HepG2 (cell line): ENCODE results near the gene IMPDH1. TPM values are rescaled to one million over a fixed set of nuclear protein-coding genes. Genes with fewer than 3 reads are reported as not detected.

Source experiments
- BATF2 ChIP-seq: sonication (generic); formaldehyde crosslinking; IDR thresholded peaks from 2 replicates; pipeline ENCODE4 v1.8.0; 2022; ENCODE audit warnings: mild to moderate bottlenecking, missing genetic modification reagents, moderate library complexity
- DDIT3 ChIP-seq: sonication (generic); formaldehyde crosslinking; IDR thresholded peaks from 2 replicates; pipeline ENCODE4 v1.4.0; 2020; ENCODE audit warnings: mild to moderate bottlenecking, missing genetic modification reagents
- DPF2 ChIP-seq: sonication (generic); formaldehyde crosslinking; IDR thresholded peaks from 2 replicates; pipeline ENCODE4 v1.4.0; 2020; ENCODE audit warnings: mild to moderate bottlenecking, low read depth, missing genetic modification reagents, borderline replicate concordance
- HOXA3 ChIP-seq: sonication (generic); formaldehyde crosslinking; IDR thresholded peaks from 2 replicates; pipeline ENCODE4 v1.5.0; 2020; ENCODE audit warnings: missing genetic modification reagents
- HOXD1 ChIP-seq: sonication (generic); formaldehyde crosslinking; IDR thresholded peaks from 2 replicates; pipeline ENCODE4 v1.5.0; 2020; ENCODE audit warnings: missing genetic modification reagents
- KDM1A ChIP-seq: IDR thresholded peaks from 2 replicates; pipeline ENCODE4 v1.6.1; 2016; ENCODE audit warnings: missing compliant biosample characterization
- KMT2A ChIP-seq: sonication (generic); formaldehyde crosslinking; IDR thresholded peaks from 2 replicates; pipeline ENCODE4 v1.4.0; 2020; ENCODE audit warnings: missing genetic modification reagents
- LCORL ChIP-seq, 2 experiments: fragments of 450-650 bp in 1 of 2; sonication (generic) in 1 of 2; formaldehyde crosslinking in 1 of 2; IDR thresholded peaks; 2 replicates each; pipeline versions ENCODE4 v1.5.0 to v1.6.1; 2017 to 2020; ENCODE audit warnings: antibody characterized with exemption in 1 of 2, missing genetic modification reagents in 1 of 2
- MAFG ChIP-seq: sonication (generic); formaldehyde crosslinking; IDR thresholded peaks from 2 replicates; pipeline ENCODE4 v1.5.1; 2020; ENCODE audit warnings: mild to moderate bottlenecking, missing genetic modification reagents
- NAIF1 ChIP-seq: sonication (generic); formaldehyde crosslinking; IDR thresholded peaks from 2 replicates; pipeline ENCODE4 v1.5.0; 2020; ENCODE audit warnings: mild to moderate bottlenecking, missing genetic modification reagents, borderline replicate concordance
- NFE2L2 ChIP-seq: fragments of 150-350 bp; IDR thresholded peaks from 2 replicates; pipeline ENCODE4 v1.6.1; 2014; ENCODE audit warnings: low read length
- NPAS2 ChIP-seq: sonication (generic); formaldehyde crosslinking; IDR thresholded peaks from 2 replicates; pipeline ENCODE4 v1.8.0; 2022; ENCODE audit warnings: mild to moderate bottlenecking, missing genetic modification reagents, borderline replicate concordance
- ONECUT2 ChIP-seq: sonication (generic); formaldehyde crosslinking; IDR thresholded peaks from 2 replicates; pipeline ENCODE4 v1.4.0; 2020; ENCODE audit warnings: missing genetic modification reagents
- PHF5A ChIP-seq: IDR thresholded peaks from one replicate; pipeline ENCODE4 v1.6.1; 2018; ENCODE audit warnings: low read depth, missing genetic modification reagents; ENCODE audit not compliant: unreplicated experiment
- POLR2AphosphoS2 ChIP-seq: IDR thresholded peaks from 2 replicates; pipeline ENCODE4 v1.6.1; 2011; ENCODE audit warnings: low read depth, low read length, improper control_type of control experiment
- PREB ChIP-seq: sonication (generic); formaldehyde crosslinking; IDR thresholded peaks from 2 replicates; pipeline ENCODE4 v1.4.0; 2020; ENCODE audit warnings: missing genetic modification reagents
- RAD21 ChIP-seq: fragments of 450-650 bp; formaldehyde crosslinking; IDR thresholded peaks from 2 replicates; pipeline ENCODE4 v1.5.0; 2020; ENCODE audit warnings: mild to moderate bottlenecking
- SKI ChIP-seq: fragments of 450-650 bp; IDR thresholded peaks from one replicate; pipeline ENCODE4 v1.6.1; 2018; ENCODE audit warnings: mild to moderate bottlenecking; ENCODE audit not compliant: partially characterized antibody
- SMAD3 ChIP-seq: sonication (generic); formaldehyde crosslinking; IDR thresholded peaks from 2 replicates; pipeline ENCODE4 v1.4.0; 2020; ENCODE audit warnings: missing genetic modification reagents
- TCF12 ChIP-seq, 2 experiments: fragments of 450-650 bp in 1 of 2; sonication (generic) in 1 of 2; formaldehyde crosslinking in 1 of 2; IDR thresholded peaks; 2 replicates each; pipeline versions ENCODE4 v1.6.1 to v1.8.0; 2017 to 2022; ENCODE audit warnings: antibody characterized with exemption in 1 of 2, mild to moderate bottlenecking in 1 of 2, missing genetic modification reagents in 1 of 2, moderate library complexity in 1 of 2
- TCF7 ChIP-seq: sonication (generic); IDR thresholded peaks from 2 replicates; pipeline ENCODE4 v1.6.1; 2016; ENCODE audit warnings: antibody characterized with exemption, low read depth
- ZBTB33 ChIP-seq: sonication (generic); formaldehyde crosslinking; IDR thresholded peaks from 2 replicates; pipeline ENCODE4 v1.4.0; 2020; ENCODE audit warnings: missing genetic modification reagents
- ZMYM3 ChIP-seq: sonication (generic); formaldehyde crosslinking; IDR thresholded peaks from 2 replicates; pipeline ENCODE4 v1.5.1; 2020; ENCODE audit warnings: mild to moderate bottlenecking, missing genetic modification reagents
- ZNF121 ChIP-seq: sonication (generic); formaldehyde crosslinking; IDR thresholded peaks from 2 replicates; pipeline ENCODE4 v1.5.0; 2020; ENCODE audit warnings: mild to moderate bottlenecking, missing genetic modification reagents
- ZNF556 ChIP-seq: sonication (generic); formaldehyde crosslinking; IDR thresholded peaks from 2 replicates; pipeline ENCODE4 v1.4.0; 2020; ENCODE audit warnings: mild to moderate bottlenecking, missing genetic modification reagents, borderline replicate concordance
- ZNF720 ChIP-seq: sonication (generic); formaldehyde crosslinking; IDR thresholded peaks from 2 replicates; pipeline ENCODE4 v1.4.0; 2020; ENCODE audit warnings: missing genetic modification reagents
- ZNF770 ChIP-seq: sonication (generic); formaldehyde crosslinking; IDR thresholded peaks from 2 replicates; pipeline ENCODE4 v1.5.0; 2020; ENCODE audit warnings: mild to moderate bottlenecking, missing genetic modification reagents
- polyA plus RNA-seq, 8 experiments: library from polyadenylated mRNA; depleted of rRNA in 3 of 8; stranded (reverse) in 7 of 8; unstranded in 1 of 8; fragments of >200 nt; fragmentation: Illumina TruSeq in 4 of 8; extraction: Trizol in 4 of 8; gene quantifications; 2 replicates each; pipeline versions ENCODE4 v1.2.1 to v1.2.3, GENCODE V29; 2011 to 2016; ENCODE audit warnings: low read depth in 4 of 8, missing spikeins in 1 of 8, mixed read lengths in 1 of 8; ENCODE audit not compliant: insufficient read depth in 1 of 8
- total RNA-seq, 5 experiments: library from RNA; depleted of rRNA; stranded (reverse); fragments of >200 nt; fragmentation: Illumina TruSeq; extraction: Trizol; gene quantifications; 2 replicates each; pipeline ENCODE4 v1.2.3, GENCODE V29; 2016; ENCODE audit warnings: low read depth in 1 of 5

IMPDH1 gene
- total and polyA plus RNA-seq, 2 of the 13 experiments (the other 11 are each of a cell fraction or from before 2014, with no cell fraction given): 22.8 to 34.0 TPM

- no peak for TF ChIP-seq PREB (CRISPR knock-in tag)
- TF ChIP-seq PHF5A (CRISPR knock-in tag): no peak
- peak; percentile 89 for TF ChIP-seq ZBTB33 (CRISPR knock-in tag)
- no peak for TF ChIP-seq TCF7
- no peak for TF ChIP-seq ZNF720 (CRISPR knock-in tag)
- no peak for TF ChIP-seq SKI
- TF ChIP-seq DDIT3: no peak
- TF ChIP-seq SMAD3: no peak
- 0 out of 2 replicates have a peak, but pooled peaks have one; percentile 55 for TF ChIP-seq HOXA3 (CRISPR knock-in tag)
- no peak for TF ChIP-seq DPF2 (CRISPR knock-in tag)
- TF ChIP-seq HOXD1: 0 out of 2 replicates have a peak, but pooled peaks have one; percentile 32
- TF ChIP-seq TCF12 (IDR thresholded peaks at IDR 0.05): no peak
- no peak for TF ChIP-seq TCF12 (CRISPR knock-in tag; IDR thresholded peaks at IDR 0.05)
- TF ChIP-seq ZNF556 (CRISPR knock-in tag): no peak
- TF ChIP-seq KMT2A (CRISPR knock-in tag): no peak
- no peak for TF ChIP-seq BATF2 (CRISPR knock-in tag)
- TF ChIP-seq NPAS2 (CRISPR knock-in tag): no peak
- no peak for TF ChIP-seq ONECUT2
- no peak for TF ChIP-seq NAIF1 (CRISPR knock-in tag)
- no peak for TF ChIP-seq ZNF121 (CRISPR knock-in tag)
- TF ChIP-seq MAFG: no peak
- no peak for TF ChIP-seq KDM1A (CRISPR knock-in tag)
- TF ChIP-seq POLR2AphosphoS2: no peak
- TF ChIP-seq ZMYM3 (CRISPR knock-in tag): no peak
- no peak for TF ChIP-seq LCORL (IDR thresholded peaks at IDR 0.05)
- TF ChIP-seq LCORL (CRISPR knock-in tag; IDR thresholded peaks at IDR 0.05): no peak
- peak; percentile 45; the same call in 1 of the 2 replicates for TF ChIP-seq ZNF770
- no peak for TF ChIP-seq NFE2L2
- TF ChIP-seq RAD21 (CRISPR knock-in tag): peak; percentile 47; the same call in 1 of the 2 replicates
Observed at GRCh38 chr7:128352153-128352537, 57.6 kb downstream of the IMPDH1 start (continued).
